Measurements from ENCODE around the gene TRERF1.
"Not testable (repeated sequence)": the region's sequence is repeated elsewhere in the genome, so short reads cannot be mapped to it uniquely, and the experiment has no call there.

Gene TRERF1

GRCh38 chr6:42333612-42334011 is 118.1 kb downstream of the TRERF1 start:
- no peaks in the 10 kb centered on the region for H3K9me3 ChIP-seq (ENCODE audit: control insufficient read depth in 5 of 5, low read length in 5 of 5)
- peaks cover 0 to 3% (median 0%) of the 10 kb centered on the region in 5 donors for H3K27me3 ChIP-seq (ENCODE audit: control insufficient read depth in 5 of 5, insufficient read depth in 4 of 5, low read length in 5 of 5)
- no peak overlapping the region for H3K9ac ChIP-seq (ENCODE audit: low read length in 5 of 5)
- no peaks in the 10 kb centered on the region for H3K4me1 ChIP-seq (ENCODE audit: control insufficient read depth in 5 of 5, insufficient read depth in 5 of 5, low read length in 5 of 5)
- no peaks in the 10 kb centered on the region for H3K36me3 ChIP-seq (ENCODE audit: control insufficient read depth in 5 of 5, insufficient read depth in 5 of 5, low read length in 5 of 5)
- no peak overlapping the region for H3K4me3 ChIP-seq (ENCODE audit: low read depth in 1 of 5, low read length in 5 of 5)
- no peak overlapping the region for H3K27ac ChIP-seq (ENCODE audit: low read depth, low read length)

DNA sequence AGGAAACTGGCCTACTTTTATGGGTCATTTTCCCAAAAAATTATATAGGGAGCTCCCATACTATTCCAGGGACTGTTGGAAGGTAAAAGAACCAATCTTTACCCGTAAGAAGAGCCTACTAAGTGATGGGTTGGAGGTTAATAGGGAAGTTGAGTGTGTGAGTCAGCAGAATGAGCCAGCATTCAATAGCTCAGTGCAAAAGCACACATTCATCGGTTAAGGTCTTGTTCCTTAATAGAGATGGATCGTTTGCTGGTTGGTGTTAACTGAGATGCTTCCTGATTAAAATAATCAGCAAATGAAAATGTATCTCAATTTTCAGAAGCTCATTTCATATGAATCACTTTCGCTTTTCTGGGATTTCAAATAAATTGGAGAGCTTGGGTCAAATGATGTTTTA is 118.8 kb downstream of the TRERF1 start:
- Histone ChIP-seq H3K27ac (ENCODE audit: low read depth, low read length) (no peak overlapping the region), H3K4me1 (ENCODE audit: control insufficient read depth in 5 of 5, insufficient read depth in 5 of 5, low read length in 5 of 5) (no peaks in the 10 kb centered on the region)

GRCh38 chr6:42331019-42331418 is 120.7 kb downstream of the TRERF1 start:
- Histone ChIP-seq H3K4me1 (ENCODE audit: control insufficient read depth in 5 of 5, insufficient read depth in 5 of 5, low read length in 5 of 5) (no peaks in the 10 kb centered on the region), H3K27ac (ENCODE audit: low read depth, low read length) (no peak overlapping the region), H3K27me3 (ENCODE audit: control insufficient read depth in 5 of 5, insufficient read depth in 4 of 5, low read length in 5 of 5) (peaks cover 0 to 3% (median 0%) of the 10 kb centered on the region in 5 donors), H3K9ac (ENCODE audit: low read length in 5 of 5) (no peak overlapping the region), H3K4me3 (ENCODE audit: low read depth in 1 of 5, low read length in 5 of 5) (no peak overlapping the region), H3K9me3 (ENCODE audit: control insufficient read depth in 5 of 5, low read length in 5 of 5) (no peaks in the 10 kb centered on the region), H3K36me3 (ENCODE audit: control insufficient read depth in 5 of 5, insufficient read depth in 5 of 5, low read length in 5 of 5) (no peaks in the 10 kb centered on the region)

More for the DNA sequence above, 118.8 kb downstream of the TRERF1 start:
- H3K27me3 ChIP-seq (ENCODE audit: control insufficient read depth in 5 of 5, insufficient read depth in 4 of 5, low read length in 5 of 5), result peaks cover 0 to 3% (median 0%) of the 10 kb centered on the region in 5 donors
- no peak overlapping the region for H3K4me3 ChIP-seq (ENCODE audit: low read depth in 1 of 5, low read length in 5 of 5)
- H3K9me3 ChIP-seq (ENCODE audit: control insufficient read depth in 5 of 5, low read length in 5 of 5), result no peaks in the 10 kb centered on the region
- no peak overlapping the region for H3K9ac ChIP-seq (ENCODE audit: low read length in 5 of 5)
- no peaks in the 10 kb centered on the region for H3K36me3 ChIP-seq (ENCODE audit: control insufficient read depth in 5 of 5, insufficient read depth in 5 of 5, low read length in 5 of 5)

- Histone ChIP-seq H3K4me1 (ENCODE audit: control insufficient read depth in 5 of 5, insufficient read depth in 5 of 5, low read length in 5 of 5) (no peaks in the 10 kb centered on the region), H3K36me3 (ENCODE audit: control insufficient read depth in 5 of 5, insufficient read depth in 5 of 5, low read length in 5 of 5) (no peaks in the 10 kb centered on the region), H3K27me3 (ENCODE audit: control insufficient read depth in 5 of 5, insufficient read depth in 4 of 5, low read length in 5 of 5) (peaks cover 0 to 3% (median 0%) of the 10 kb centered on the region in 5 donors), H3K9ac (ENCODE audit: low read length in 5 of 5) (no peak overlapping the region), H3K27ac (ENCODE audit: low read depth, low read length) (no peak overlapping the region), H3K4me3 (ENCODE audit: low read depth in 1 of 5, low read length in 5 of 5) (no peak overlapping the region), H3K9me3 (ENCODE audit: control insufficient read depth in 5 of 5, low read length in 5 of 5) (no peaks in the 10 kb centered on the region)
Observed at GRCh38 chr6:42326248-42326647, 125.5 kb downstream of the TRERF1 start.

- H3K9ac ChIP-seq (ENCODE audit: low read length in 5 of 5); H3K9me3 ChIP-seq (ENCODE audit: control insufficient read depth in 5 of 5, low read length in 5 of 5); H3K36me3 ChIP-seq (ENCODE audit: control insufficient read depth in 5 of 5, insufficient read depth in 5 of 5, low read length in 5 of 5); H3K27ac ChIP-seq (ENCODE audit: low read depth, low read length); H3K4me3 ChIP-seq (ENCODE audit: low read depth in 1 of 5, low read length in 5 of 5); H3K27me3 ChIP-seq (ENCODE audit: control insufficient read depth in 5 of 5, insufficient read depth in 4 of 5, low read length in 5 of 5); H3K4me1 ChIP-seq (ENCODE audit: control insufficient read depth in 5 of 5, insufficient read depth in 5 of 5, low read length in 5 of 5): not testable (repeated sequence)
Observed at GRCh38 chr6:42324656-42325324, 126.9 kb downstream of the TRERF1 start.

DNA sequence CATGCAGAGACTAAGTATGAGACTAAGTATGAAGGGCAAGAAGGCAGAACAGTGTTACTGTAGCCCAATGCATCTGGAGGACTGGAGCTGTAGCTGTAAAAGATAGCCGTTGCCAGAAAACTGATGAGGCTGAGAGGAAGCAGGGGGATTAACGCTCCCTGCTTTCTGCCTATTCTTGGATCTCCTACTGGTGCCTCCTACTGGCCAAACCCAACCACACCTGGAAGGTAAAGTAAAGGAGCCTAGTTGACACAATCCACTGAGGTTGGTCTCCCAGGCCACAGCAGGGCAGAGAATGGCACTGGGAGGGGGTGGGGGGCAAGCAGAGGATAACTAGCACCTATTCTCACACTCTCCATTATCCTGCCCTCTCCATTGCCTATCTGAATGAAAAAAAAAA is 129.1 kb downstream of the TRERF1 start:
- no peaks in the 10 kb centered on the region for H3K4me1 ChIP-seq (ENCODE audit: control insufficient read depth in 5 of 5, insufficient read depth in 5 of 5, low read length in 5 of 5)
- H3K9ac ChIP-seq (ENCODE audit: low read length in 5 of 5), result no peak overlapping the region
- no peak overlapping the region for H3K4me3 ChIP-seq (ENCODE audit: low read depth in 1 of 5, low read length in 5 of 5)

DNA sequence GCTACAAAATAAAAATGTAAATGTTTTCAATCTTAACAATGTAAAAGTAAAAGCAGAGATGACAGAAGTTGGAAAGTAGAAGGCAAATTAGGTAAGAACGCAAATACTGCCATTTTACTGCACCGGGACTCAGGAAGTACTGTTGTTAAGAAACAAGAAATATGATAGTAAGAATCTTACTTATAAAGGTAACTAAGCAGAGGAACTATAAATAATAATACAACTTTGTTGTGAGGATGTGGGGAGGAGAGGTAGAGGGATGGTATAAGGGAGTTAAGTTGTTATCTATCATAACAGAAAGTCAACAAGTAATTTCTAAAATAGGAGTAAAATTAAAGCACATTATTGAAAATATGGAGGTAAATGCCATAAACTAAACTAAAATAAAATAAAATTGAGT is 129.8 kb downstream of the TRERF1 start:
- no peaks in the 10 kb centered on the region for H3K9me3 ChIP-seq (ENCODE audit: control insufficient read depth in 5 of 5, low read length in 5 of 5)
- no peak overlapping the region for H3K9ac ChIP-seq (ENCODE audit: low read length in 5 of 5)
- no peaks in the 10 kb centered on the region for H3K27me3 ChIP-seq (ENCODE audit: control insufficient read depth in 5 of 5, insufficient read depth in 4 of 5, low read length in 5 of 5)
- no peak overlapping the region for H3K4me3 ChIP-seq (ENCODE audit: low read depth in 1 of 5, low read length in 5 of 5)
- peaks cover 0 to 2% (median 0%) of the 10 kb centered on the region in 5 donors for H3K4me1 ChIP-seq (ENCODE audit: control insufficient read depth in 5 of 5, insufficient read depth in 5 of 5, low read length in 5 of 5)
- no peak overlapping the region for H3K27ac ChIP-seq (ENCODE audit: low read depth, low read length)
- H3K36me3 ChIP-seq (ENCODE audit: control insufficient read depth in 5 of 5, insufficient read depth in 5 of 5, low read length in 5 of 5), result no peaks in the 10 kb centered on the region

More for the DNA sequence above, 129.1 kb downstream of the TRERF1 start:
- Histone ChIP-seq H3K9me3 (ENCODE audit: control insufficient read depth in 5 of 5, low read length in 5 of 5) (no peaks in the 10 kb centered on the region), H3K27me3 (ENCODE audit: control insufficient read depth in 5 of 5, insufficient read depth in 4 of 5, low read length in 5 of 5) (no peaks in the 10 kb centered on the region), H3K36me3 (ENCODE audit: control insufficient read depth in 5 of 5, insufficient read depth in 5 of 5, low read length in 5 of 5) (no peaks in the 10 kb centered on the region), H3K27ac (ENCODE audit: low read depth, low read length) (no peak overlapping the region)

DNA sequence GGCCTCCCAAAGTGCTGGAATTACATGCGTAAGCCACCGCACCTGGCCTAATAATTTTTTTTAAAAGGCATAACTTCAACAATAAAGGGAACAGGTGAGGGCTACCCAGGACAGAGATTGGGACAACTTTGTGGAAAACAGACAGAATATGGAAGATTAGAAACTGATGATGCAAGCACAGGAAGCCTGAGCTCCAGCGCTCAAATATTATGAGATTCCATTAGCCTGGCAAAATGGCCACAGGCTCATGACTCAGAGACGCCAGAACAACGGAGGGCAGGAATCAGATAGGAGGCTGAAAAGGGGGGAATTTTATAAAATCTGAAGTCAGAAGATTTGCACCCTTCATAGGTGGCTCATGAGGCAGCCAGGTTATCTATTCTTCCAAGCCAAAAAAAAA is 131.0 kb downstream of the TRERF1 start:
- Histone ChIP-seq H3K36me3 (ENCODE audit: control insufficient read depth in 5 of 5, insufficient read depth in 5 of 5, low read length in 5 of 5) (no peaks in the 10 kb centered on the region), H3K27me3 (ENCODE audit: control insufficient read depth in 5 of 5, insufficient read depth in 4 of 5, low read length in 5 of 5) (no peaks in the 10 kb centered on the region), H3K9me3 (ENCODE audit: control insufficient read depth in 5 of 5, low read length in 5 of 5) (no peaks in the 10 kb centered on the region), H3K4me3 (ENCODE audit: low read depth in 1 of 5, low read length in 5 of 5) (no peak overlapping the region), H3K4me1 (ENCODE audit: control insufficient read depth in 5 of 5, insufficient read depth in 5 of 5, low read length in 5 of 5) (peaks cover 0 to 14% (median 4%) of the 10 kb centered on the region in 5 donors), H3K9ac (ENCODE audit: low read length in 5 of 5) (no peak overlapping the region), H3K27ac (ENCODE audit: low read depth, low read length) (no peak overlapping the region)

DNA sequence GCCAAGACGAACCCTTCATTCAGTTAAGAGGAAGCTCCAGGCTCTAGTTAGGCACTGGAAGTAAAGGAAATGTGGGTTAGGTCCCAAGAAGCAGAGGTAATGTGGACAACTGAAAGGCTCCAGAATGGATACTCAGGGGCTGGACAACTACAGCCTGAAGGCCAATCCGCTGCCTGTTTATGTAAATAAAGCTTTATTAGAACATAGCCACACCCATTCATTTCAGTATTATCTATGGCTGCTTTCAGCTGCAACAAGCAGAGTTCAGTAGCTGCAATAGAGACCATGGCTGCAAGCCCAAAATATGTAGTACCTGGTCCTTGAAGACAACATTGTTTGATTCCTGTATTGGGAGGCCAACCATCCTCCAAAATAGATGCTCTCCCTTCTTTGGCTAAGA is 133.2 kb downstream of the TRERF1 start:
- Histone ChIP-seq H3K27me3 (ENCODE audit: control insufficient read depth in 5 of 5, insufficient read depth in 4 of 5, low read length in 5 of 5) (no peaks in the 10 kb centered on the region), H3K9ac (ENCODE audit: low read length in 5 of 5) (no peak overlapping the region), H3K9me3 (ENCODE audit: control insufficient read depth in 5 of 5, low read length in 5 of 5) (no peaks in the 10 kb centered on the region), H3K36me3 (ENCODE audit: control insufficient read depth in 5 of 5, insufficient read depth in 5 of 5, low read length in 5 of 5) (no peaks in the 10 kb centered on the region), H3K27ac (ENCODE audit: low read depth, low read length) (no peak overlapping the region), H3K4me1 (ENCODE audit: control insufficient read depth in 5 of 5, insufficient read depth in 5 of 5, low read length in 5 of 5) (peaks cover 0 to 34% (median 18%) of the 10 kb centered on the region in 5 donors), H3K4me3 (ENCODE audit: low read depth in 1 of 5, low read length in 5 of 5) (no peak overlapping the region)

- Histone ChIP-seq H3K9ac (ENCODE audit: low read length in 5 of 5) (no peak overlapping the region), H3K36me3 (ENCODE audit: control insufficient read depth in 5 of 5, insufficient read depth in 5 of 5, low read length in 5 of 5) (no peaks in the 10 kb centered on the region), H3K27me3 (ENCODE audit: control insufficient read depth in 5 of 5, insufficient read depth in 4 of 5, low read length in 5 of 5) (no peaks in the 10 kb centered on the region), H3K27ac (ENCODE audit: low read depth, low read length) (no peak overlapping the region), H3K9me3 (ENCODE audit: control insufficient read depth in 5 of 5, low read length in 5 of 5) (no peaks in the 10 kb centered on the region), H3K4me3 (ENCODE audit: low read depth in 1 of 5, low read length in 5 of 5) (no peak overlapping the region), H3K4me1 (ENCODE audit: control insufficient read depth in 5 of 5, insufficient read depth in 5 of 5, low read length in 5 of 5) (peaks cover 2 to 45% (median 24%) of the 10 kb centered on the region in 5 donors)
Observed at GRCh38 chr6:42316981-42317380, 134.7 kb downstream of the TRERF1 start.

Data from subcutaneous abdominal adipose tissue (tissue), 5 donors.